GM04503 (cell line): ENCODE data around the gene ZNF587B.
A peak's percentile ranks its signal among the peaks of the same experiment; 100 is the strongest.
"Not testable (repeated sequence)": the region's sequence is repeated elsewhere in the genome, so short reads cannot be mapped to it uniquely, and the experiment has no call there.

Experiments
- DNase-seq: peaks from one replicate; pipeline ENCODE4 v3.0.0-alpha.2; 2012; ENCODE audit warnings: low read depth

The ZNF587B gene

DNA sequence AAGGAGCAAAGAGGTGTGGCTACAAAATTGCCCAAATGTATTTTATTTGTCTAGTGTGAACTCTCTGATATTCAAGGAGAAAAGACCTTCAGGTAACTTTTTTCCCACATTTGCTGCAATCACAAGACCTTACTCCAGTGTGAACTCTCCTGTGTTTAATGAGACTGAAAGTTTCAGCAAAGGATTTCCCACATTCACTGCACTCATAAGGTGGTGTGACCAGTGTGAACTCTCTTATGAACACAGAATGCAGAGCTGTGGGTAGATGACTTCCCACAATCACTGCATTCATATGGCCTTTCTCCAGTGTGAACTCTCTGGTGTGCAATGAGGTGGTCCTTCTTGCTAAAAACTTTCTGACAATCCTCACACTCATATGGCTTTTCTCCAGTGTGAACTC lies 42.4 kb downstream of the ZNF587B start:
- no peak for DNase-seq

DNA sequence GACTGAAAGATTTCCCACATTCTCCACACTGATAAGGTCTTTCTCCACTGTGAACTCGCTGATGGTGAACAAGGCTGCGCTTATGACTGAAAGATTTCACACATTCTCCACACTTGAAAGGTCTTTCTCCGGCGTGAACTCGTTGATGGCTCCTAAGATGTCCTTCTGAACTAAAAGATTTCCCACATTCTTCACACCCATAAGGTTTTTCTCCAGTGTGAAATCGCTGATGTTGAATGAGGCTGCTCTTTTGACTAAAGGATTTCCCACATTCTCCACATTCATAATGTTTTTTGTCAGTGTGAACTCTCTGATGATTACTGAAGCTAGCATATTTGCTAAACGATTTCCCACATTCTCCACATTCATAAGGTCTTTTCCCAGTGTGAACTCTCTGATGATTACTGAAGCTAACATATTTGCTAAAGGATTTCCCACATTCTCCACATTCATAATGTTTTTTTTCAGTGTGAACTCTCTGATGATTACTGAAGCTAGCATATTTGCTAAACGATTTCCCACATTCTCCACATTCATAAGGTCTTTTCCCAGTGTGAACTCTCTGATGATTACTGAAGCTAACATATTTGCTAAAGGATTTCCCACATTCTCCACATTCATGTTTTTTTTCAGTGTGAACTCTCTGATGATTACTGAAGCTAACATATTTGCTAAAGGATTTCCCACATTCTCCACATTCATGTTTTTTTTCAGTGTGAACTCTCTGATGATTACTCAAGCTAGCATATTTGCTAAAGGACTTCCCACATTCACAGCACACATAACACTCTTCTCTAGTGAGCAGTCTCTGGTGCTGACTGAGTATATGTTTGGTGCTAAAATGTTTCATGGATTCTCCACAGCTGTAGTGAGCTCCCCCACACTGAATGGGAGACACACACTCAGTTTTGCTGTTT lies 44.0 kb downstream of the ZNF587B start:
- DNase-seq = not testable (repeated sequence)

DNA sequence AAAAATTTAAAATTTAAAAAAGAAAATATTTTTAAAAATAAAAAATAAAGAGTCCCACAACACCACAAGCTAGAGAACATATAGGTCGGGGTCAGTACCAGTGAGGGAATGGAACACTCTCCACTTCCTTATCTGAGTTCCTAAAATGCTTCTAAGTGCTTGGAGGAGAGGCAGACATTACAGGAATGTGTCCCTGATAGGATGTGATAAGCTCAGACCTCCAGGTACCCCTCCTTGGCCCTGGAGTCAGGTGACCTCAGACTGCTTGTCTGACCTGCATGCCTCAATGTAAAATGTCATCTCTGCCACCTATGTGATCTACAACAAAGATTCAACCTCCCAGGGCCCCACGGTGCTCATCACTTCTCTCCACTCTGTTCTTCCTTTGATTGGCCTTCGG lies 55.9 kb downstream of the ZNF587B start:
- DNase-seq = no peak

DNA sequence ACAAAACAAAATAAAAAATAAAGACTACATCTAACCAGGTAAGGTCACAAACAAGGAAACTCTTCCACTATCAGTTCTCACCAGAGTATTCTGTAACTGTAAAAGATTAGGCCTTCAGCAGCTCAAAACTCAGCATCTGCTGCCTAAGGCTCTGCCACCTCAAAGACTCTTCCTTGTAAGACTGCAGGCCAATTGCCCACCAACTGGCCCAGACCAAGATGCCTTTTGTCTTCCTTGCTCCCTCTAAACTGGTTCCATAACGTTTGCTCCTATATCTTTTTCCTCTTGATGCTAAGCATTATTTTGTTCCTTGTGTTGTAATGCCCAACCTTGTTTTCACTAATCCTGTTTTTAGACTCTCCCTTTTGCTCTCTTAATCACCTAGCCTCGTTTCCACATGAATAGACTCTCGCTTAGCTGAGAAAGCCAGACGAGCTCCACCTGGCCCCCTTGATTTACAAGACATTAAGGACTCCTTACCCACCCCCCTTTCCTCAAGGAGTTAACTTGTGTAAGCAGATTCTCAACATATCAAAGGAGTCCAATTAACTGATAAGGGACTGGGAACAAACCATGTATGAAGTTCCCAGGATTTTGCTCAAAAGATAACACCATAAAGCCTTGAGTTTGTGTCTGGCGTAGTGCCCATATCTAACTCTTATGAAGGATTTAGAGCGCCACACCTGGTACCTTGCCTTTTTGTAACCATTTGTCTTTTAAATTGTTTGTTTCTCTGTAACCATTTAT lies 57.3 kb downstream of the ZNF587B start:
- DNase-seq = no peak

DNA sequence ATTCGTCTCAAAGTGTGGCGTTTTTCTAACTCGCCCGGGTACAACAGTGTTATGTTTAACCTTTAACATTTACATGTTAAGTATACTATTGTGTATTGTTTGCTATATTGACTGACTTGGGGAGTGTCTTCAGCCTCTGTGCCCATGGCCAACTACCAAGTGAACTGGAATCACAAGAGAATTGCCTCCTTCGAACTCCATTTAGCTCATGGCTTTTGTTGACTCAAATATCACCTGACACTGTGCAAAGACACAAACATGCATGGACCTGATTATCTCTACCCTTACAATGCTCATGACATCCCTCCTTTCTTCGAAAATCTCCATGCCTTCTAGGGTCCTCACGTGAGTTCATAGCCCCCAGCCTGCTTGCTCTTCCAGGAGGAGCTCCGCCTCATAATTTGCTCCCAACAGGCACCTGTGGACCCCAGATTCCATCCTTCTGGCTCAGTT lies 58.0 kb downstream of the ZNF587B start:
- DNase-seq = no peak

DNA sequence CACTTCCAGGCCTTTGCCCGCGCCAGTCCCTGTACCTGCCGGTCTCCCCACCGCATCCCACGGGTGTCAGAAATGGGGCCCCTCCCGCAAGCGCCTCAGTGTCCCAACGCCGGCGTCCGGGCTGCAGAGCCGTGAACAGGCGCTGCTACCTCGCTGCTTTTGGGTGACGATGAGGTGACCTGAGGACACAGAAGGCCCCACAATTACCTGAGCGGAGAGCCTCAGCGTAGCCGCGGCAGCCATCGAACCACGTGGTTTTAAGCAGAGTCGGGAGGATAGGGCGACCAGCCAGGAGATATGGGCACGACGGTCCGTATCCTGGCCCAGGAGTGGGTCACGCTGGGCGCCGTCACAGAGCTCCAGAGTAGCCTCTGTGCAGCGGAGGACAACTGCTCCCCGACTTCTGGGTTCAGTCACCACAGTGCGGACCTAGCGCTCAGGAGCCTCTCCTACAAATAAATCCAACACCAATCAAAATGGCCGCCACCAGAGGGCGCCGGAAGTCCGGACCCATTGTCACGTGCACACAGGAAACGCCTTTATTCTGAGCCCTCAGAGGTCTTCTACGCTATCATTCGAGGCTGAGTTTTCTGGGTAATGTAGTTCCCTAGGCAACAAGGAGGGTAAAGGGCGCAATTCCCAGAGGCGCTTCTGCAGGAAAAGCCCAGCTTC lies 58.6 kb downstream of the ZNF587B start, which contains the start of gene ZNF814:
ZNF814 (minus strand) TSS at position 478 of the 672 bp plus-strand sequence; CDS start at position 243, 235 bp downstream.
- DNase-seq = peak; percentile 50

DNA sequence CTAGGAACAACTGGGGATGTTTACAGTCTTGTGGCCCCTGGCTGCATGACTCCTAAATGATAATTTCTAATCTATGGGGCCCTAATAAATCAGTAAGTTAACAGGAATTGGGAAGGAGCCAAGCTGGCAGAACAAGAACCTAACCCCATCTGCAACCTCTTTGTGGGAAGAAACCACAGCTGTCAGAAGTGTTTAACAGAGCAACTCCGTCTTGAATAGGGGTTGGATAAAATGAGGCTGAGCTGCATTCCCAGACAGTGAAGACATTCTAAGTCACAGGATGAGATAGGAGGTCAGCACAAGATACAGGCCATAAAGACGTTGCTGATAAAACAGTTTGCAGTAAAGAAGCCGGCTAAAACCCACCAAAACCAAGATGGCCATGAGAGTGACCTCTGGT lies 60.6 kb downstream of the ZNF587B start:
- DNase-seq = peak; percentile 63
